ACC112 (cell line): Measurements from ENCODE around the gene PARP16.
"Not testable (repeated sequence)": the region's sequence is repeated elsewhere in the genome, so short reads cannot be mapped to it uniquely, and the experiment has no call there.

ENCODE experiments used
- H2AFZ ChIP-seq: fragments of 200-600 bp; sonication (generic); one replicate; pipeline ENCODE4 v1.6.0; 2017; ENCODE audit warnings: antibody characterized with exemption, low read length; ENCODE audit not compliant: unreplicated experiment
- H3K27ac ChIP-seq: fragments of 200-600 bp; sonication (generic); 2 replicates; pipeline ENCODE4 v1.5.1; 2014; ENCODE audit warnings: low read depth, mild to moderate bottlenecking, antibody characterized with exemption, low read length, moderate library complexity
- H3K27me3 ChIP-seq: fragments of 200-600 bp; sonication (generic); 2 replicates; pipeline ENCODE4 v1.6.1; 2014; ENCODE audit warnings: mild to moderate bottlenecking, antibody characterized with exemption, low read length, moderate library complexity, mixed read lengths; ENCODE audit not compliant: insufficient read depth
- H3K36me3 ChIP-seq: fragments of 200-600 bp; sonication (generic); 2 replicates; pipeline ENCODE4 v1.6.1; 2016; ENCODE audit warnings: mild to moderate bottlenecking, antibody characterized with exemption, low read length, moderate library complexity, mixed read lengths; ENCODE audit not compliant: insufficient read depth
- H3K4me1 ChIP-seq: fragments of 200-600 bp; sonication (generic); one replicate; pipeline ENCODE4 v1.6.1; 2016; ENCODE audit warnings: low read length, mixed read lengths; ENCODE audit not compliant: insufficient read depth, unreplicated experiment, control insufficient read depth
- H3K4me3 ChIP-seq: fragments of 200-600 bp; sonication (generic); 2 replicates; pipeline ENCODE4 v1.5.1; 2014; ENCODE audit warnings: mild to moderate bottlenecking, low read depth, low read length
- H3K79me2 ChIP-seq: fragments of 200-600 bp; sonication (generic); one replicate; pipeline ENCODE4 v1.6.0; 2016; ENCODE audit warnings: low read length; ENCODE audit not compliant: control insufficient read depth, unreplicated experiment, insufficient read depth

PARP16 gene

DNA sequence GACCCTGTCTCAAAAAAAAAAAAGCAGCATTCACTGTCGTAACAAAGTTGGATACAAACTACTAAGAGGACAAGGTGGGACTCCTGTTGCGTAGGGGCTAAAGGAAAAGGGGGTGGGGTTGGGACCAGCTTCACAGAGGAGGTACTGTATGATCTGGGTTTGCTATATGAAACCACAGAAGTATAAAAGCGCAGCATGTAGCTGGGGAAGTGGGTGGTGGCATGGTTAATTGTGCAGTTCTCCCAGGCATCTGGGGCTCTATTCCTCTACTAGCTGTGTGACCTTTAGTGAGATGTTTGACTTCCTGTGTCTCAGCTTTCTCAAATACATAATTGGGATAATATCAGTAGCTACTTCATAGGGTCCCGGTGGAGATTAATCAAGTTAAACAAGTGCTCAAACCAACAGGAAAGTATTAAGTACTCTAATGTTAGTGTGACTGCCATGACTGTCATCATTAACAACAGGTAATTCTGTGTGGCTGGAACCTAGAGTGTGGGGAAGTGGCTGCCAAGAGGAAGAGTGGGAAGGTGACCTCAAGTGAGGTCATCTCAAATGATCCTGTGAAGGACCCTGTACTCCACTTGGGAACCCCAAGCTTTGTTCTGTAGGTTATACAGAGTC lies 11.5 kb downstream of the PARP16 start:
- no peak overlapping the region for H2AFZ ChIP-seq
- no peaks in the 10 kb centered on the region for H3K79me2 ChIP-seq
- H3K27me3 ChIP-seq = no peaks in the 10 kb centered on the region
- H3K4me1 ChIP-seq = peaks cover 7% of the 10 kb centered on the region
- H3K4me3 ChIP-seq = no peak overlapping the region
- H3K36me3 ChIP-seq = no peaks in the 10 kb centered on the region
- H3K27ac ChIP-seq = no peak overlapping the region

DNA sequence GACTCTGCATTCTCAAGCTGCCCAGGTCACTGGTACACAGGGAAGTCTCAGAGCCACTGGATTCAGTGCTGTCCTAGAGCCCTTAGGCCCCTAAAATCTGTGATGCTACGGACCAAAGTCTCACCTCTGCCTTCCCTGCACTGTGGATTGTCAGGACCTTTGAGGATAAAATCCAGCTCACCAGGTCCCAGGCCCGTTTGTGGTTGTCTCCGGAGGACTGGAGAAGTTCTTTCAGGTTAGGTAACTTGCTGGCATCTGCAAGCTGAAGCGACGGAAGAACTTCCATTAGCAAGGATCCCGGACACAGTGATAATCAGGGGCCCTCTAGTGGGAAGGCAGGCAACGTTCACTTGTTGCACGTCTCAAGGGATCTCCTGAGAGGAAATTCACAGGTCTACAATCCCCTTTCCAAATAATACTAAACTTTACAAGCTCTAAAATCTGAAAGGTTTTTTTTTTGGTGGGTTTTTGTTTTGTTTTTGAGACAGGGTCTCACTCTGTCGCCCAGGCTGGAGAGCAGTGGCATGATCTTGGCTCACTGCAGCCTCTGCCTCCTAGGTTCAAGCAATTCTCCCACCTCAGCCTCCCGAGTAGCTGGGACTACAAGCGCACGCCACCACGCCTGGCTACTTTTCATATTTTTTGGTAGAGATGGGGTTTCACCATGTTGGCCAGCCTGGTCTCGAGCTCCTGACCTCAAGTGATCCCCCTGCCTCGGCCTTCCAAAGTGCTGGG lies 15.7 kb downstream of the PARP16 start:
- H3K36me3 ChIP-seq, H2AFZ ChIP-seq, H3K4me3 ChIP-seq, H3K27ac ChIP-seq, H3K27me3 ChIP-seq, H3K79me2 ChIP-seq, H3K4me1 ChIP-seq: not testable (repeated sequence)

DNA sequence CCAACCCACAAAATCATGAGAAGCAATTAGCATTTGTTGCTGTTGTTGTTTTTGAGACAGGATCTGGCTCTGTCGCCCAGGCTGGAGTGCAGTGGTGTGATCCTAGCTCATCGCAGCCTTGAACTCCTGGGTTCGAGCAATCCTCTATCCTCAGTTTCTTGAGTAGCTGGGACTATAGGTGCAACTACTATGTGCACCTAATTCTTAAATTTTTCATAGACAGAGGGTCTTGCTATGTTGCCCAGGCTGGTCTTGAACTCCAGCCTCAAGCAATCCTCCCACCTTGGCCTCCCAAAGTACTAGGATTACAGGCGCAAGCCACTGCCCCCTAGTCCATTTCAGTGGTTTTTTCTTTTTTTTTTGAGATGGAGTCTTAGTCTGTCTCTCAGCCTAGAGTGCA lies 18.3 kb downstream of the PARP16 start:
- Histone ChIP-seq H3K4me3 (no peak overlapping the region), H3K27me3 (no peaks in the 10 kb centered on the region), H3K4me1 (no peaks in the 10 kb centered on the region), H3K27ac (no peak overlapping the region), H2AFZ (no peak overlapping the region), H3K36me3 (no peaks in the 10 kb centered on the region), H3K79me2 (no peaks in the 10 kb centered on the region)

DNA sequence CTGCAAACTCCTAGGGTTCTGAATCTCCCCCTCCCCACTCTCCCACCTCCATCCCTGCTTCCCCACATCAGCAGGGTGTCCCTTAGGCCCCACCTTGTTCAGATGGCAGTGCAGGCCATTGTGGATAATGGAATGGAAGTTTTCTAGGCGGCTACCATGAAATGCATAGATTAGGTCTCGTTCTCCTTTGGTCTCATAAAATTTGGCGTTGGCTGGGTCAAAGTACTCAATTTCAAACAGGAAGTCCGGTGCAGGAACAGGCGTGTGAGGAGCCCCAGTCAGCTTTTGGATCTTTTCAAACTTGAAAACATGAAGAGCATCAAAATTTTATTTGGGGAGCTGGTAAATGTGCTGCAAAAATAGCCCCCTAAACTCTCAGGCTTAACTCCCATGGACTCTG lies 20.2 kb downstream of the PARP16 start:
- Histone ChIP-seq H3K4me3 (no peak overlapping the region), H3K27me3 (no peaks in the 10 kb centered on the region), H3K27ac (no peak overlapping the region), H3K36me3 (no peaks in the 10 kb centered on the region), H3K79me2 (no peaks in the 10 kb centered on the region), H2AFZ (no peak overlapping the region), H3K4me1 (no peaks in the 10 kb centered on the region)

DNA sequence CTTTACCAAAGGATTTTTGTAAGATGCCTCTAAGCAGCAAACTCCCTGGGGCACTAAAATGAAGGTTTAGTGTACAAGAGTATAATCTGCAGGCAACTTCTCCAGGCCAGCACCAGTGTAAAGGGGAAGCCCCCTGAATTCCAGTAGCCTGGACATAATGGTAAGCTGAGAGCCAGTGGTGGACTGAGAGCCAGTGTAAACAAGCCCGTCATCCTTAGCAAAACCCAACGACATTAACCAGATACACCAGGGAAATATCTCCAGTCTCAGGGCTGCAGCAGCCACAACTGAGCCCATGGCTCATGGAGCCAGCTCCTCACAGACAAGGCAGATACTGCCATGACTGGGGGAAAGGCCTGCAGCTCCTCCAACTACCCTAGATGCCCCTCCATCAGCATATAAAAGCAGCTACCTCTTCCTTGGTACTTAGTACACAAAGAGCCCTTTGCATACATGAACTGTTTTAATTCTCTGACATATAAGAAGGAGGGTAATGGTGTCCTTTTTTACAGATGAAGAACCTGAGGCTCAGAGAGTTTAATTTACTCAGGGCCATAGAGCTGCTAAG lies 21.7 kb downstream of the PARP16 start:
- Histone ChIP-seq H3K36me3 (no peaks in the 10 kb centered on the region), H2AFZ (no peak overlapping the region), H3K79me2 (no peaks in the 10 kb centered on the region), H3K4me1 (no peaks in the 10 kb centered on the region), H3K4me3 (no peak overlapping the region), H3K27me3 (no peaks in the 10 kb centered on the region), H3K27ac (no peak overlapping the region)

DNA sequence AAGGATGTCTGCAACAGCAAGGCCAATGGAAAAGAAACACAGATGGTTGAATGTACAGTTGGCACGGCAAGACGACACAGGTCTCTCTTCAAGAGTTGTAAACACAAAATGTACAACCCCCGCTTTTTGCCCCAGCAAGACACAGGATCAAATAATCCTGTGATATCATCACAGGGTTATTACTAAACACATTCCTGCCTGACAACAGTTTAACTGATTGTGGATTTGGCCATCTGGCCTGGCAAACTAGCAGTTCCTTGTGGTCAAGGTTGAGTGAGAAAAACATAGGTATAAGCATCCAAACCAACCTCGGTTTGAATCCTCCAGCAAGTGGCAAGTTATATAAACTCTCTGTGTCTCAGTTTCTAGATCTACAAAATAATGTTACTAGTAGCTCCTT lies 23.4 kb downstream of the PARP16 start:
- Histone ChIP-seq H3K27me3 (no peaks in the 10 kb centered on the region), H3K4me1 (no peaks in the 10 kb centered on the region), H3K79me2 (no peaks in the 10 kb centered on the region), H2AFZ (no peak overlapping the region), H3K4me3 (no peak overlapping the region), H3K27ac (no peak overlapping the region), H3K36me3 (no peaks in the 10 kb centered on the region)

DNA sequence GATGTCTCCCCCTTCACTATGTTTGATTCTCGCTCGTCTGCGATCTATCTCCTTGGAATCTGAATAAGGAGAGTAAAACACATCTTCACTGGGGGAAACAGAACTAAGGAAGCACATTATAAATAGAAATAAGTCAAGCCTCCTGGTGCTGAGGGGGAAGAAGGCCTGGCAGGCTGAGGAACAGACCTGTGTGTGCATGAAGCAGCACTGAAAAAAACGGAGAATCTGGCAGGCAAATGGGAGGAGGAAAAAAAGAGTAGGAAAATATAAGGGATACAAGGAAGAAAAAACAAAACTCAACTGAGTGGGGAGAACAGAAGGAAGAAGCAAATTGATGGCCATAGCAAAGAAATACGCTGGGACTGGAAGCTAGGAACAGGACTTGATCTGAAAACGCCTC lies 25.7 kb downstream of the PARP16 start:
- no peaks in the 10 kb centered on the region for H3K36me3 ChIP-seq
- H3K4me1 ChIP-seq = no peaks in the 10 kb centered on the region
- H3K27ac ChIP-seq = no peak overlapping the region
- no peaks in the 10 kb centered on the region for H3K79me2 ChIP-seq
- H2AFZ ChIP-seq = no peak overlapping the region
- H3K4me3 ChIP-seq = no peak overlapping the region
- no peaks in the 10 kb centered on the region for H3K27me3 ChIP-seq

DNA sequence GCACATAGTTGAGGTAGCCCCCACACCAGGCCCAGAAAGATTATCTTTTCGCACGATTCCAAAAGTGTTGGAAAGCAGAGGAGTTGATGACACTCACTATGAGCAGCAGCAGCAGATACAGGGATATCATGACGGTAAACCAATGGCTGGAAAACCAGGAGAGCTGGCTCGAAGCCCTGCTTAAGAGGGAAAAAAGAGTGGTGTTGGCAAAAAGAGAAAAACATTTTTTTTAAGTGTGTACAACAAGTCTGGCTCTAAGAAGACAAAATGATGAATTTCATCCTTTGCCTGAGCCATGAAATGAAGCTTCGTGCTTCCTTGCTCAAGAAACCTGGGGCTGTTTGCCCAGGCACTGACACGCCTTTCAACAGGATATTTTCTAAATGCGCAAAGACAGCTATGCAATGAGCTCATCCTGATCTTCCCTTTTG lies 27.3 kb downstream of the PARP16 start:
- no peaks in the 10 kb centered on the region for H3K27me3 ChIP-seq
- no peaks in the 10 kb centered on the region for H3K36me3 ChIP-seq
- no peak overlapping the region for H3K27ac ChIP-seq
- H2AFZ ChIP-seq = no peak overlapping the region
- no peaks in the 10 kb centered on the region for H3K79me2 ChIP-seq
- H3K4me3 ChIP-seq = no peak overlapping the region
- H3K4me1 ChIP-seq = peaks cover 5% of the 10 kb centered on the region

DNA sequence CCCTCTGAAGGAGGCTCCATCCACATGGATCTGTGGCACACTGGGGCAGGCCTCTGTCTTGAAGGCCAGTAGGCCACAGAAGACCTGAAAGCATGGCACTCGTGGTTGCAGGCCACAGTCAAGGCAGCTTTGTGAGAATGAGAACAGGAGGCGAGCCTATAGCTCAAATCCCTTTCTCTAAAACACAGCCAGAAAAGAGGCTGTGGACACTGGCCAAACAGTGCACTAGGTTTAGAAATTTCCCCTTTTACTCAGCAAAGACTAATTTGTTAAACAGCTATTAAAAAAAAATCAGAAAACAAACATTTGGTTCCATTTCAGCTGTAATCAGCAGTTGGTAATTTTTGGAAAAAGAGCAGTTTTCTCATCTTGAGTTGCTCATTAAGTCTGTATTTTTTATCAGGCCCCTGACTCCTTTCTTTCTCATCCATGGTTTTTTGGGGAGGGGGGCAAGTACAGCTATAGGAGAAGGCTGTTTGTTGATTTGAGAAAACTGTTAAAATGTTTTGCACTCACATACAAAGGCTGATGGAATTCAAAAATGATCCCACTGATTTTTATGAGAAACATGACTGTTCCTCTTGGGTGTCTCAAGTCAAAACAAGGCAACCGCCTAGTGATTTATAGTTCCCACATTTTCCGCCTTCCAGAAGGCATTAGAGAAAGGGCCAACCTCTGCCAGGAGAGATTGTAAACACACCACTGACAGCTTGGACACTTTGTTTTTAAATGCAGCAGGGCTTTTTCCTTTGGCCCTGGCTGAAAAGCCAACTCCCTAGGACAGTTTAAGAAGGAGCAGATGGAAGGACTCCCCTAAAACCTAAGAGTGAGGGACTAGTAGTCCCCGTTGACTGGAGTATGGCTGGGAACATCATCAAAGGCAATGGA lies 28.1 kb downstream of the PARP16 start:
- Histone ChIP-seq H2AFZ (no peak overlapping the region), H3K27me3 (no peaks in the 10 kb centered on the region), H3K4me3 (no peak overlapping the region), H3K36me3 (no peaks in the 10 kb centered on the region), H3K79me2 (no peaks in the 10 kb centered on the region), H3K4me1 (peaks cover 5% of the 10 kb centered on the region), H3K27ac (no peak overlapping the region)

DNA sequence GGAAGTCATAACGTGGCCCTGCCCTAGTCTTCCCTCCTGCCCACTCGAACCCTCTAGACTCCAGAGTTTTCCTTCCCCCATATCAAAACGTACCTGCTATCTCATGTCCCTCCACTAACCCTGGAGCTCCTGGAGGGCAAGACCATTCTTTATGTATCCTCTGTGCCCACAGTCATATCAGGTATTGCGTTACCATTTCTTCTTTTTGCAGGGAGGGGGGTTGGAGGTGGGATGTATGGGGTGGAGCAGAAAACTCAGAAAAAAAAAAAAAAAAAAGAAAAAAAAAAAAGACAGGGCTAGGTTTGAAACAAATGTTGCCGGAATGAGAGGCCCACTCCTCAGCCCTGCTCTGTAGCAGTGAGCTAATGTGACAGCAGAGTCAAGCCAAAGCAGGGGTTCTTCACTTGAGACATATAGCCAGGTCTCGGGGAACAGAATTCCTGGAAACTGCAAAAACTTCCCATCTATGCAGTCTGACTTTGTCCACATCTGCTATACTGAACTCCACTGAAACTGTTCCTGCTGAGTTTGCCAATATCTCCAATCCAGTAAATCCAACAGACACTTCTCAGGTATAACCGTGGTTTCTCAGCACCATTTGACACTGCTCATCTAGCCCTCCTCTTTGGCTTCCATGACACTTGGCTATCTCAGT lies 31.1 kb downstream of the PARP16 start:
- H3K27ac ChIP-seq = no peak overlapping the region
- H3K4me1 ChIP-seq = peaks cover 5% of the 10 kb centered on the region
- H3K36me3 ChIP-seq = no peaks in the 10 kb centered on the region
- H3K27me3 ChIP-seq = no peaks in the 10 kb centered on the region
- H3K79me2 ChIP-seq = no peaks in the 10 kb centered on the region
- no peak overlapping the region for H2AFZ ChIP-seq
- no peak overlapping the region for H3K4me3 ChIP-seq
